ENCODE measurements around the gene NRN1L.

DNA sequence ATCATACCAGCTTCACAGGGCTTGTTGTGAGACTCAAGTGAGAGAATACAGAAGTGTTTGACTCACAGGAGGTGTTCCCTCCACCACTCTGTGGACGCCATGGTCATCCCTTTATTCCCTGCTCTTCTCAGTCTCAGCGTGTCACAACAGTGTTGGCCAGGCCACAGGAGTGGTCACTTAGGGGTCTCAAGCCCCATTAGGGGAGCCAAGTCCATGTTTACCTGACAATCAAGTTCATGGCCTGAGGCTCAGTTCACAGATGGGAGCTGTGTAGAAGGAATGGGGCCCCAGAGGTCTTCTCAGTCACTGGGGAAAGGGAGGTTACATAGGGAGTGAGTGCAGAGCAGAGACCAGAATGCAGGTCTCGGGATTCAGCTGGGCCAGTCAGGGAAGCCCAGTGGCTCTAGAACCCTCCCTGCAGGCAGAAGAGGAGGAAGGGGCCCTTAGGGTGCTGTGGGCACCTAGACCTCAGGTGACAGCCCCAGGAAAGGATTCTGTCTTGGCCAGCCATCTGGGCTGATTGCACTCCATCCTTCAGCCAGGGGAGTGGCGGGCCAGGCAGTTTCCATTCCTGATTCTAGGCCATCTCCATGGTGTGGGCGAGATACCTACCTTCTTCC, 27.6 kb upstream of the NRN1L start:
- no peak for TF ChIP-seq EZH2 (IDR thresholded peaks at IDR 0.05; ENCODE audit: borderline replicate concordance, low read length)
- TF ChIP-seq, protein P1, sequence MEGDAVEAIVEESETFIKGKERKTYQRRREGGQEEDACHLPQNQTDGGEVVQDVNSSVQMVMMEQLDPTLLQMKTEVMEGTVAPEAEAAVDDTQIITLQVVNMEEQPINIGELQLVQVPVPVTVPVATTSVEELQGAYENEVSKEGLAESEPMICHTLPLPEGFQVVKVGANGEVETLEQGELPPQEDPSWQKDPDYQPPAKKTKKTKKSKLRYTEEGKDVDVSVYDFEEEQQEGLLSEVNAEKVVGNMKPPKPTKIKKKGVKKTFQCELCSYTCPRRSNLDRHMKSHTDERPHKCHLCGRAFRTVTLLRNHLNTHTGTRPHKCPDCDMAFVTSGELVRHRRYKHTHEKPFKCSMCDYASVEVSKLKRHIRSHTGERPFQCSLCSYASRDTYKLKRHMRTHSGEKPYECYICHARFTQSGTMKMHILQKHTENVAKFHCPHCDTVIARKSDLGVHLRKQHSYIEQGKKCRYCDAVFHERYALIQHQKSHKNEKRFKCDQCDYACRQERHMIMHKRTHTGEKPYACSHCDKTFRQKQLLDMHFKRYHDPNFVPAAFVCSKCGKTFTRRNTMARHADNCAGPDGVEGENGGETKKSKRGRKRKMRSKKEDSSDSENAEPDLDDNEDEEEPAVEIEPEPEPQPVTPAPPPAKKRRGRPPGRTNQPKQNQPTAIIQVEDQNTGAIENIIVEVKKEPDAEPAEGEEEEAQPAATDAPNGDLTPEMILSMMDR (IDR thresholded peaks at IDR 0.05; ENCODE audit: low read length), result no peak

Data from OCI-LY1 (cell line).